Measurements from ENCODE around the gene SLC25A22.

The SLC25A22 gene

GRCh38 chr11:819943-820649, 22.0 kb upstream of the SLC25A22 start:
- Histone ChIP-seq H3K27ac (ENCODE audit: low read length) (peak overlapping the region; percentile 73), H3K9ac (ENCODE audit: low read length in 2 of 2) (peak overlapping the region; percentile 52 to 71), H3K4me3 (ENCODE audit: low read length in 2 of 2) (peak overlapping the region; percentile 57 to 81), H3K36me3 (ENCODE audit: control insufficient read depth in 2 of 2, insufficient read depth in 2 of 2, low read length in 2 of 2) (peaks cover 0 to 7% of the 10 kb centered on the region in 2 donors), H3K9me3 (ENCODE audit: control insufficient read depth in 2 of 2, low read length in 2 of 2) (no peaks in the 10 kb centered on the region), H3K27me3 (ENCODE audit: control insufficient read depth in 1 of 2, insufficient read depth in 2 of 2, low read length in 2 of 2) (peaks cover under 1 to 7% of the 10 kb centered on the region in 2 donors), H3K4me1 (ENCODE audit: control insufficient read depth, insufficient read depth, low read length) (peaks cover 34% of the 10 kb centered on the region)

GRCh38 chr11:819129-819931, 21.2 kb upstream of the SLC25A22 start:
- peak overlapping the region; percentile 57 to 81 for H3K4me3 ChIP-seq (ENCODE audit: low read length in 2 of 2)
- peak overlapping the region; percentile 73 for H3K27ac ChIP-seq (ENCODE audit: low read length)
- peak overlapping the region; percentile 62 to 69 for H3K9ac ChIP-seq (ENCODE audit: low read length in 2 of 2)
- H3K27me3 ChIP-seq (ENCODE audit: control insufficient read depth in 1 of 2, insufficient read depth in 2 of 2, low read length in 2 of 2), result no peaks in the 10 kb centered on the region
- no peaks in the 10 kb centered on the region for H3K9me3 ChIP-seq (ENCODE audit: control insufficient read depth in 2 of 2, low read length in 2 of 2)
- H3K36me3 ChIP-seq (ENCODE audit: control insufficient read depth in 2 of 2, insufficient read depth in 2 of 2, low read length in 2 of 2), result peaks cover 0 to under 1% of the 10 kb centered on the region in 2 donors
- peaks cover 34% of the 10 kb centered on the region for H3K4me1 ChIP-seq (ENCODE audit: control insufficient read depth, insufficient read depth, low read length)

GRCh38 chr11:818396-819128, 20.5 kb upstream of the SLC25A22 start, which contains the start of gene PNPLA2:
PNPLA2 (plus strand) TSS chr11:818914; CDS start chr11:819719, 805 bp downstream.
- Histone ChIP-seq H3K9me3 (ENCODE audit: control insufficient read depth in 2 of 2, low read length in 2 of 2) (no peaks in the 10 kb centered on the region), H3K4me3 (ENCODE audit: low read length in 2 of 2) (peak within 1 kb of the TSS; percentile 57 to 81), H3K36me3 (ENCODE audit: control insufficient read depth in 2 of 2, insufficient read depth in 2 of 2, low read length in 2 of 2) (peaks cover 0 to 2% of the 10 kb centered on the region in 2 donors), H3K4me1 (ENCODE audit: control insufficient read depth, insufficient read depth, low read length) (peaks cover 34% of the 10 kb centered on the region), H3K27me3 (ENCODE audit: control insufficient read depth in 1 of 2, insufficient read depth in 2 of 2, low read length in 2 of 2) (no peaks in the 10 kb centered on the region), H3K27ac (ENCODE audit: low read length) (peak within 1 kb of the TSS; percentile 73), H3K9ac (ENCODE audit: low read length in 2 of 2) (peak within 1 kb of the TSS; percentile 62 to 69)

- Histone ChIP-seq H3K4me1 (ENCODE audit: control insufficient read depth, insufficient read depth, low read length) (peaks cover 28% of the 10 kb centered on the region), H3K36me3 (ENCODE audit: control insufficient read depth in 2 of 2, insufficient read depth in 2 of 2, low read length in 2 of 2) (peaks cover 19 to 21% of the 10 kb centered on the region in 2 donors), H3K9ac (ENCODE audit: low read length in 2 of 2) (no peak overlapping the region), H3K9me3 (ENCODE audit: control insufficient read depth in 2 of 2, low read length in 2 of 2) (no peaks in the 10 kb centered on the region), H3K27ac (ENCODE audit: low read length) (no peak overlapping the region), H3K4me3 (ENCODE audit: low read length in 2 of 2) (no peak overlapping the region), H3K27me3 (ENCODE audit: control insufficient read depth in 1 of 2, insufficient read depth in 2 of 2, low read length in 2 of 2) (no peaks in the 10 kb centered on the region)
These were observed 18.3 kb upstream of the SLC25A22 start for GRCh38 chr11:816433-816779.

GRCh38 chr11:815675-816432, 17.8 kb upstream of the SLC25A22 start:
- Histone ChIP-seq H3K4me1 (ENCODE audit: control insufficient read depth, insufficient read depth, low read length) (peaks cover 28% of the 10 kb centered on the region), H3K27ac (ENCODE audit: low read length) (no peak overlapping the region)

GRCh38 chr11:813456-814096, 15.5 kb upstream of the SLC25A22 start:
- H3K27ac ChIP-seq (ENCODE audit: low read length), result no peak overlapping the region
- H3K27me3 ChIP-seq (ENCODE audit: control insufficient read depth in 1 of 2, insufficient read depth in 2 of 2, low read length in 2 of 2), result no peaks in the 10 kb centered on the region
- H3K4me1 ChIP-seq (ENCODE audit: control insufficient read depth, insufficient read depth, low read length), result peaks cover 27% of the 10 kb centered on the region
- H3K9me3 ChIP-seq (ENCODE audit: control insufficient read depth in 2 of 2, low read length in 2 of 2), result no peaks in the 10 kb centered on the region
- H3K9ac ChIP-seq (ENCODE audit: low read length in 2 of 2), result no peak overlapping the region
- no peak overlapping the region for H3K4me3 ChIP-seq (ENCODE audit: low read length in 2 of 2)
- peaks cover 21 to 23% of the 10 kb centered on the region in 2 donors for H3K36me3 ChIP-seq (ENCODE audit: control insufficient read depth in 2 of 2, insufficient read depth in 2 of 2, low read length in 2 of 2)

More at GRCh38 chr11:815675-816432, 17.8 kb upstream of the SLC25A22 start:
- no peaks in the 10 kb centered on the region for H3K9me3 ChIP-seq (ENCODE audit: control insufficient read depth in 2 of 2, low read length in 2 of 2)
- peaks cover 21 to 23% of the 10 kb centered on the region in 2 donors for H3K36me3 ChIP-seq (ENCODE audit: control insufficient read depth in 2 of 2, insufficient read depth in 2 of 2, low read length in 2 of 2)
- H3K9ac ChIP-seq (ENCODE audit: low read length in 2 of 2), result no peak overlapping the region
- H3K4me3 ChIP-seq (ENCODE audit: low read length in 2 of 2), result no peak overlapping the region
- no peaks in the 10 kb centered on the region for H3K27me3 ChIP-seq (ENCODE audit: control insufficient read depth in 1 of 2, insufficient read depth in 2 of 2, low read length in 2 of 2)

GRCh38 chr11:813072-813455, 15.0 kb upstream of the SLC25A22 start:
- no peaks in the 10 kb centered on the region for H3K9me3 ChIP-seq (ENCODE audit: control insufficient read depth in 2 of 2, low read length in 2 of 2)
- H3K9ac ChIP-seq (ENCODE audit: low read length in 2 of 2), result no peak overlapping the region
- H3K27me3 ChIP-seq (ENCODE audit: control insufficient read depth in 1 of 2, insufficient read depth in 2 of 2, low read length in 2 of 2), result no peaks in the 10 kb centered on the region
- H3K27ac ChIP-seq (ENCODE audit: low read length), result no peak overlapping the region
- peaks cover 26% of the 10 kb centered on the region for H3K4me1 ChIP-seq (ENCODE audit: control insufficient read depth, insufficient read depth, low read length)
- H3K36me3 ChIP-seq (ENCODE audit: control insufficient read depth in 2 of 2, insufficient read depth in 2 of 2, low read length in 2 of 2), result peaks cover 21 to 23% of the 10 kb centered on the region in 2 donors
- no peak overlapping the region for H3K4me3 ChIP-seq (ENCODE audit: low read length in 2 of 2)

- Histone ChIP-seq H3K4me3 (ENCODE audit: low read length in 2 of 2) (no peak overlapping the region), H3K36me3 (ENCODE audit: control insufficient read depth in 2 of 2, insufficient read depth in 2 of 2, low read length in 2 of 2) (peaks cover 21 to 23% of the 10 kb centered on the region in 2 donors), H3K9ac (ENCODE audit: low read length in 2 of 2) (no peak overlapping the region), H3K27me3 (ENCODE audit: control insufficient read depth in 1 of 2, insufficient read depth in 2 of 2, low read length in 2 of 2) (no peaks in the 10 kb centered on the region), H3K9me3 (ENCODE audit: control insufficient read depth in 2 of 2, low read length in 2 of 2) (no peaks in the 10 kb centered on the region), H3K27ac (ENCODE audit: low read length) (no peak overlapping the region), H3K4me1 (ENCODE audit: control insufficient read depth, insufficient read depth, low read length) (peaks cover 26% of the 10 kb centered on the region)
These were observed 14.3 kb upstream of the SLC25A22 start for GRCh38 chr11:812390-812789.

- Histone ChIP-seq H3K4me3 (ENCODE audit: low read length in 2 of 2) (no peak overlapping the region), H3K9ac (ENCODE audit: low read length in 2 of 2) (no peak overlapping the region), H3K9me3 (ENCODE audit: control insufficient read depth in 2 of 2, low read length in 2 of 2) (no peaks in the 10 kb centered on the region), H3K4me1 (ENCODE audit: control insufficient read depth, insufficient read depth, low read length) (peaks cover 26% of the 10 kb centered on the region), H3K36me3 (ENCODE audit: control insufficient read depth in 2 of 2, insufficient read depth in 2 of 2, low read length in 2 of 2) (peaks cover 21 to 23% of the 10 kb centered on the region in 2 donors), H3K27ac (ENCODE audit: low read length) (no peak overlapping the region), H3K27me3 (ENCODE audit: control insufficient read depth in 1 of 2, insufficient read depth in 2 of 2, low read length in 2 of 2) (no peaks in the 10 kb centered on the region)
These were observed 13.6 kb upstream of the SLC25A22 start for GRCh38 chr11:811446-812245.
